ENCODE measurements around the gene CCDC12.

Gene CCDC12
- total RNA-seq, result 45.8 to 80.0 (median 56.3) reads per million in 9 experiments

GRCh38 chr3:46976326-46977190 lies at the start of gene CCDC12:
CCDC12 (minus strand) TSS chr3:46976745; CDS start chr3:46976732, 13 bp downstream.
- Mint-ChIP-seq H3K4me3 (peak within 1 kb of the TSS; percentile 91 to 97), H3K36me3 (ENCODE audit: insufficient read depth) (peaks cover 50% of the 10 kb centered on the region), H3K4me1 (ENCODE audit: low read depth in 2 of 2) (peaks cover 52 to 61% of the 10 kb centered on the region in 2 donors), H3K27ac (peak within 1 kb of the TSS; percentile 95), H3K27me3 (no peaks in the 10 kb centered on the region), H3K9me3 (no peaks in the 10 kb centered on the region)
- ATAC-seq (replicated peaks), result peak; percentile 73
- peak; percentile 88 to 92 (median 91) for DNase-seq

DNA sequence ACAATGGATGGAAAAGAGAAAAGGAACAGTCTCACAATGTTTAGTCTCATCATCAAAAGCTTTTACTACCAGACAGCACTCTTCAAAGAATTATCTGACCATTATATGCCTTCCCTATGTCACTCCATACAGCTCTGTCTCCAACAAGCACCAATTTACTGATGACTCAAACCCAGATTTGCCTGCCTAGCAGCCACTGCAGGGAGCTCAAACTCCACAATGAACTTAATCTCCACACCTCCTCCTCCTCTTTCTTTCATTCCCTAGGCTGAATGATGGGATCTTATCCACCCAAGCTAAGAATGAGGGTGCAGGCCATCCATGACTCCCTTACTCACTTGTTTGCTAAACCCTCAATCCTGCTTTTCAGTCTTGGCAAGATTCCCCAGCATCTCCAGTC lies 48.4 kb upstream of the CCDC12 start:
- Mint-ChIP-seq H3K27me3 (no peaks in the 10 kb centered on the region), H3K27ac (peak overlapping the region; percentile 4 to 79), H3K9me3 (no peaks in the 10 kb centered on the region), H3K4me1 (ENCODE audit: low read depth in 2 of 2) (peaks cover 16 to 24% of the 10 kb centered on the region in 2 donors), H3K36me3 (ENCODE audit: insufficient read depth) (peaks cover 35% of the 10 kb centered on the region), H3K4me3 (no peak overlapping the region)
- ATAC-seq (replicated peaks) (no peak), DNase-seq (no peak)

DNA sequence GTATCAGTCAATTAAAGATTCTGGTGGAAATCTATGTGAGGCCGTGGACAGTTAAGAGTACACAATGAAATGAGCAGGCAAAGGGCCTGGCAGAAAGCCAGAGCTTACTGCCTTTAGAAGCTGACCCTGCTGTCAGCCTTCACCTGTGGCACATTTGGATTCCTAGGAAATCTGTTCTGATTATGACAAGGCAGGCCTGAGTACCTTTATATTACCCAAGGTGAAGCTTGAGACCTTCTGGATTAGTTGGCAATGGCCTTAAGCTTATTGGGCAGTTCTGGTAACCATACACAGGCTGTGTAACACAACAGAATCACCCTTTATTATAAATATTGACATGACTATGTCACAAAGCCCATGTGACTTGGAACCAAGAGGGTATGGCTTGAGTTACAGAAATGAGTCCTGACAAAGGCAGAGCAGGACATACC lies 46.1 kb upstream of the CCDC12 start:
- peak overlapping the region in 1 of 2 donors; percentile 19 for H3K27ac Mint-ChIP-seq
- H3K4me3 Mint-ChIP-seq, result no peak overlapping the region
- ATAC-seq (replicated peaks), result no peak

GRCh38 chr3:47020311-47020710 lies 43.8 kb upstream of the CCDC12 start:
- Mint-ChIP-seq H3K27ac (peak overlapping the region; percentile 91 to 95), H3K27me3 (no peaks in the 10 kb centered on the region), H3K36me3 (ENCODE audit: insufficient read depth) (peaks cover 44% of the 10 kb centered on the region), H3K4me3 (no peak overlapping the region), H3K9me3 (no peaks in the 10 kb centered on the region), H3K4me1 (ENCODE audit: low read depth in 2 of 2) (peaks cover 37 to 49% of the 10 kb centered on the region in 2 donors)
- DNase-seq (no peak), ATAC-seq (replicated peaks) (no peak)

More for the DNA sequence above, 46.1 kb upstream of the CCDC12 start:
- no peak for DNase-seq
- H3K36me3 Mint-ChIP-seq (ENCODE audit: insufficient read depth), result peaks cover 30% of the 10 kb centered on the region
- H3K4me1 Mint-ChIP-seq (ENCODE audit: low read depth in 2 of 2), result peaks cover 27 to 46% of the 10 kb centered on the region in 2 donors
- H3K27me3 Mint-ChIP-seq, result no peaks in the 10 kb centered on the region
- no peaks in the 10 kb centered on the region for H3K9me3 Mint-ChIP-seq

GRCh38 chr3:47019201-47019600 lies 42.7 kb upstream of the CCDC12 start:
- H3K27me3 Mint-ChIP-seq, result no peaks in the 10 kb centered on the region
- ATAC-seq (replicated peaks) (no peak), DNase-seq (no peak)
- H3K4me3 Mint-ChIP-seq, result no peak overlapping the region
- peak overlapping the region; percentile 91 to 95 for H3K27ac Mint-ChIP-seq
- no peaks in the 10 kb centered on the region for H3K9me3 Mint-ChIP-seq
- H3K36me3 Mint-ChIP-seq (ENCODE audit: insufficient read depth), result peaks cover 47% of the 10 kb centered on the region
- peaks cover 32 to 41% of the 10 kb centered on the region in 2 donors for H3K4me1 Mint-ChIP-seq (ENCODE audit: low read depth in 2 of 2)

DNA sequence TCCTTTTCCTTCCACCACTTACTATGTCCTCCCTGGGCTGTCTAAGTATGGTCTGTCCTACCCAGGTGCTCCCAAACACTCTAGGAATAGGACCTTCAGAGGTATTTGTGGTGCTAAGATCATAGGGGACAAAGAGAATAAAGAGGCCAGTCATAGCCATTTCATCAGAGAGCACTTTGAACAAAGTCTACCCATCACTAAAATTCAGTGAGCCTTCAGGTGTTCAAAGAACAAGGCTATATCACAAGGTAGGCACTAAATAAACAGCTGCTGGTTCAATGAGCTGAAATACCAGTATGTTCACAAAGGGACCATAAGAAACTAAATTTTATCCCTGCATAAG lies 41.7 kb upstream of the CCDC12 start:
- Mint-ChIP-seq H3K9me3 (no peaks in the 10 kb centered on the region), H3K36me3 (ENCODE audit: insufficient read depth) (peaks cover 47% of the 10 kb centered on the region), H3K4me1 (ENCODE audit: low read depth in 2 of 2) (peaks cover 35 to 41% of the 10 kb centered on the region in 2 donors), H3K27ac (peak overlapping the region; percentile 91 to 95), H3K4me3 (no peak overlapping the region), H3K27me3 (no peaks in the 10 kb centered on the region)
- ATAC-seq (replicated peaks), result no peak
- DNase-seq, result no peak

DNA sequence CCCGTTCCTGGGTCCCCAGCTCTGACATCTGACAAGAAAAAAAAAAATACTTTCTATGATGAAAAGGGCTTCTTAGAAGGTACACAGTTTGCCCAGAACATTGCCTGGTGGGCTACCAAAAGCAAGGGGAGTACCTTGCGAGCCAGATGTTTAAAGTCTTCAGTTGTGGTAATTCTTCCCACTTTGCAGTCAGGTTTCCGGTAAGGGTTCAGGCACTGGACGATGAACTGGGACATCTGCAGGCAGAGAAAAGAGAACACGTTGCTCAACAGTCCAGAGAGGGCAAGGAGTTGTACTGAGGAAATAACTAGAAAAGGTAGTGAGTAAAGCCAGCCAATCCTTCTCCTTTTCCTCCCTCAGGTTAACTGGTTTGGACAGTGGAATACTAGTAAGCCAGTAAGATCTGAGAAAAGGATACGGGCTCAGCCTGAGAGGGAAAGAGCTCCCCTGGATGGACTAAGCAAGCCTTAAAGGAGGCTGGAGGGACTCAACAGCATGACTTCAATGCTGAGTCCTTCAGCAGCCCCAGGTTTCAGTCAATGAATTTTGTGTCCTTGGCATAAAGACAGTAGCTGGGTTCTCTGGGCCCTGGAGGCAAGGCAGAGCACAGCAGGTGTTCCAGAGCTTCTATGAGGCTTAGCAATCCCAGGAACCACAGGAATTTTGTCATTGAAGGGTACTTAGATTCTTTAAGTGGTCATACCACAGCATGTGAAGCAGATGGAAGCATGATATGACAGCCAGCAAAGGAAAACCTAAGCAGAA lies 41.1 kb upstream of the CCDC12 start:
- H3K9me3 Mint-ChIP-seq, result no peaks in the 10 kb centered on the region
- no peaks in the 10 kb centered on the region for H3K27me3 Mint-ChIP-seq
- peaks cover 41% of the 10 kb centered on the region for H3K36me3 Mint-ChIP-seq (ENCODE audit: insufficient read depth)
- no peak overlapping the region for H3K4me3 Mint-ChIP-seq
- H3K27ac Mint-ChIP-seq, result peak overlapping the region; percentile 91 to 95
- DNase-seq, result no peak
- ATAC-seq (replicated peaks), result no peak
- H3K4me1 Mint-ChIP-seq (ENCODE audit: low read depth in 2 of 2), result peaks cover 35 to 41% of the 10 kb centered on the region in 2 donors

DNA sequence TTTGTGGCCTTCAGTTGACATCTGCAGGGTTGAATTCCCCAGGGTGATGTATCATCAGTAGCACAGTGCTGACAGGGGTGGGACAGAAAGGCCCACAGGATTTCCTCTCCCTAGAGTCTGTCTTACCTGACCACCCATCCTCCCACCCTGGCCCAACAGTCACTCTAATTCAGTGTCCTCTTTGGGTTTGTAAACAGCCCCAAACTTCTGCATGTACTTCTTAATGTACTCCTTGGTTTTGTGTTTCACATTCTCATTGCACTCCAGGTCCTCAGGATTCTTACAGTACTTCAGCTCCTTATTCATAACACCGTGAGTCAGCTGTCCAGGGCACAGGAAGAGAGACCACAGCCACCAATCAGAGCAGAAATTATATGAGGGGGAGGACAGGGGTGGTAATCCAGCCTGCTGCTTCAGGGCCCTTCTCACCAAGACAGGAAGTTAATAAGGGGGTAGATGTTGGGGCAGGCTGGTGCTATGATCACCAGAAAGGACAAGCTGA lies 40.4 kb upstream of the CCDC12 start:
- DNase-seq, result peak in 2 of 3 experiments; percentile 27 to 44
- peak; percentile 82 for ATAC-seq (replicated peaks)
- H3K4me1 Mint-ChIP-seq (ENCODE audit: low read depth in 2 of 2), result peaks cover 35 to 41% of the 10 kb centered on the region in 2 donors

DNA sequence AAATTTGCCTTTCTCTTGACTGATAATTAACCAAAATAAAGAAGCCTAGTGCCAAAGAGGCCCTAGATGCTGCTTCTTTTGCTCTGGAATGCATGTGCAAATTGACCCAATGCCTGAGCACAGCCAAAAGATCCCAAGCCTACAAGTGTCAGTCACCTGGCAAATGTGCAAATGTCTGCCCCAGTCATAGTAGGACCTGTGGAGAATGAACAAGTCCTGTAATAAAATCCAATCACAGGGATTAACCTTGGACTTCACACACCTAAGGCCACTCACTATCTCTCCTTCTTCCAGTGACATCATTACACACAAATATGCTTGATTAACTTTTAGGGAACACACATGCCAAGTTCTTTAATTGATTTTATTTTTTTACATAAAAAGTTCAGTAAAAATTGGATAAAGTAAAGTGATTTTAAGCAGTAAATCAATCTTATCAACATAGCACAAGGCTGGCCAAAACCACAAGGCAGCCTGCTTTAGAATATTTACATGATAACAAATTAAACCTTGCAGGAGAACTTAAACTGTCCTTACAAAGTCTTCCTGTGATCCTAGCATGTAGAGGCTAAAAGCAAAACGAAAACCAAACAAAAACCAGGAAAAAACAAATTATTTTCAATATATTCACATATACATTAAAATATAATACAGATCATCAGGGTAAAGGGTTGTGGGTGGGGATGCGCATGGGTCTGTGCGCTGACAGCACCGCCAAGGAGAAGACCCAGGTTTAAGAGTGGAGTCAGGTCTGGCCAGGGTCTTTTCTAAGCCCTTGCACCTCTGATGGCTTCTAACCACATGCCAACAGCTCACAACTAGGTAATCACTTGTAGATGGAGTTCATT lies 39.8 kb upstream of the CCDC12 start:
- H3K4me3 Mint-ChIP-seq, result peak overlapping the region; percentile 42 to 48
- H3K27ac Mint-ChIP-seq, result peak overlapping the region; percentile 91 to 95

More for the DNA sequence above, 40.4 kb upstream of the CCDC12 start:
- Mint-ChIP-seq H3K9me3 (no peaks in the 10 kb centered on the region), H3K4me3 (peak overlapping the region; percentile 42 to 48), H3K36me3 (ENCODE audit: insufficient read depth) (peaks cover 40% of the 10 kb centered on the region), H3K27me3 (no peaks in the 10 kb centered on the region), H3K27ac (peak overlapping the region; percentile 91 to 95)

GRCh38 chr3:47015151-47015550 lies 38.6 kb upstream of the CCDC12 start:
- no peak for DNase-seq
- Mint-ChIP-seq H3K9me3 (no peaks in the 10 kb centered on the region), H3K36me3 (ENCODE audit: insufficient read depth) (peaks cover 43% of the 10 kb centered on the region), H3K4me1 (ENCODE audit: low read depth in 2 of 2) (peaks cover 40 to 42% of the 10 kb centered on the region in 2 donors), H3K4me3 (no peak overlapping the region), H3K27me3 (no peaks in the 10 kb centered on the region), H3K27ac (peak overlapping the region in 1 of 2 donors; percentile 83)
- no peak for ATAC-seq (replicated peaks)

More for the DNA sequence above, 39.8 kb upstream of the CCDC12 start:
- DNase-seq (no peak), ATAC-seq (replicated peaks) (no peak)
- Mint-ChIP-seq H3K36me3 (ENCODE audit: insufficient read depth) (peaks cover 43% of the 10 kb centered on the region), H3K4me1 (ENCODE audit: low read depth in 2 of 2) (peaks cover 37 to 41% of the 10 kb centered on the region in 2 donors), H3K9me3 (no peaks in the 10 kb centered on the region), H3K27me3 (no peaks in the 10 kb centered on the region)

- Mint-ChIP-seq H3K4me3 (no peak overlapping the region), H3K4me1 (ENCODE audit: low read depth in 2 of 2) (peaks cover 29 to 42% of the 10 kb centered on the region in 2 donors), H3K36me3 (ENCODE audit: insufficient read depth) (peaks cover 44% of the 10 kb centered on the region), H3K27me3 (no peaks in the 10 kb centered on the region), H3K27ac (peak overlapping the region in 1 of 2 donors; percentile 89), H3K9me3 (no peaks in the 10 kb centered on the region)
- ATAC-seq (replicated peaks), result no peak
- DNase-seq, result no peak
Observed at GRCh38 chr3:47014036-47014435, 37.5 kb upstream of the CCDC12 start.

GRCh38 chr3:47013231-47013630 lies 36.7 kb upstream of the CCDC12 start:
- Mint-ChIP-seq H3K4me3 (no peak overlapping the region), H3K27ac (peak overlapping the region; percentile 83 to 89), H3K36me3 (ENCODE audit: insufficient read depth) (peaks cover 39% of the 10 kb centered on the region)

More at GRCh38 chr3:47013231-47013630, 36.7 kb upstream of the CCDC12 start:
- no peak for DNase-seq
- H3K4me1 Mint-ChIP-seq (ENCODE audit: low read depth in 2 of 2), result peaks cover 21 to 37% of the 10 kb centered on the region in 2 donors
- H3K9me3 Mint-ChIP-seq, result no peaks in the 10 kb centered on the region
- no peaks in the 10 kb centered on the region for H3K27me3 Mint-ChIP-seq
- ATAC-seq (replicated peaks), result no peak
